HEK293 (cell line): Measurements from ENCODE around the gene PKMYT1.

ENCODE experiments used
- CTCF ChIA-PET: fragments of 350-600 bp; formaldehyde crosslinking; extraction: SDS; loops from one replicate; lab custom pipeline; 2021; ENCODE audit warnings: antibody characterized with exemption; lab: Yijun Ruan, JAX
- POLR2A ChIA-PET: fragments of 300-600 bp; formaldehyde crosslinking; extraction: SDS; loops from one replicate; lab custom pipeline; 2020; ENCODE audit warnings: antibody characterized with exemption, inconsistent platforms; lab: Yijun Ruan, JAX
- H3K27ac ChIP-seq: fragments of 200-500 bp; sonication (Bioruptor generic); 2 replicates; pipeline ENCODE4 v1.5.1; 2014; ENCODE audit warnings: low read depth, low read length, control low read depth, inconsistent platforms; ENCODE audit errors: extremely low read depth
- H3K36me3 ChIP-seq, 2 experiments: fragments of 200-500 bp in 1 of 2; sonication (Bioruptor generic) in 1 of 2; 1 replicate in 1 of 2; 2 replicates in 1 of 2; pipeline ENCODE4 v1.5.1; 2014 to 2017; ENCODE audit warnings: inconsistent platforms in 2 of 2, low read length in 2 of 2; ENCODE audit not compliant: control insufficient read depth in 2 of 2, insufficient read depth in 1 of 2
- H3K4me1 ChIP-seq: fragments of 200-500 bp; sonication (Bioruptor generic); 2 replicates; pipeline ENCODE4 v1.5.1; 2014; ENCODE audit warnings: mild to moderate bottlenecking, low read length, inconsistent platforms; ENCODE audit not compliant: control insufficient read depth, insufficient read depth
- H3K4me3 ChIP-seq: 2 replicates; pipeline ENCODE4 v1.5.1; 2011; ENCODE audit warnings: low read depth, mild to moderate bottlenecking, control low read depth, low read length, moderate library complexity
- H3K9me3 ChIP-seq: fragments of 200-500 bp; sonication (Bioruptor generic); 2 replicates; pipeline ENCODE4 v1.5.1; 2014; ENCODE audit warnings: low read depth, low read length, inconsistent platforms; ENCODE audit not compliant: control insufficient read depth, insufficient read depth
- KLF10 ChIP-seq: fragments of 450-650 bp; IDR thresholded peaks from 2 replicates; pipeline ENCODE4 v1.5.1; 2018; ENCODE audit warnings: missing biosample characterization, mild to moderate bottlenecking, missing genetic modification characterization
- OVOL3 ChIP-seq: fragments of 450-650 bp; formaldehyde crosslinking; IDR thresholded peaks from 2 replicates; pipeline ENCODE4 v1.5.1; 2016; ENCODE audit warnings: missing biosample characterization, missing genetic modification characterization
- ZBTB17 ChIP-seq: fragments of 450-650 bp; formaldehyde crosslinking; IDR thresholded peaks from 2 replicates; pipeline ENCODE4 v1.5.1; 2016; ENCODE audit warnings: missing biosample characterization, missing genetic modification characterization
- ZBTB48 ChIP-seq: fragments of 450-650 bp; formaldehyde crosslinking; IDR thresholded peaks from 2 replicates; pipeline ENCODE4 v1.5.1; 2016; ENCODE audit warnings: missing biosample characterization, missing genetic modification characterization
- ZIC2 ChIP-seq: fragments of 450-650 bp; formaldehyde crosslinking; IDR thresholded peaks from 2 replicates; pipeline ENCODE4 v1.5.1; 2016; ENCODE audit warnings: missing biosample characterization, missing genetic modification characterization
- ZNF202 ChIP-seq: fragments of 450-650 bp; formaldehyde crosslinking; IDR thresholded peaks from 2 replicates; pipeline ENCODE4 v1.5.1; 2016; ENCODE audit warnings: missing biosample characterization, missing genetic modification characterization, borderline replicate concordance
- ZNF24 ChIP-seq: fragments of 450-650 bp; formaldehyde crosslinking; IDR thresholded peaks from 2 replicates; pipeline ENCODE4 v1.5.1; 2016; ENCODE audit warnings: missing biosample characterization, missing genetic modification characterization
- ZNF350 ChIP-seq: fragments of 450-650 bp; formaldehyde crosslinking; IDR thresholded peaks from 2 replicates; pipeline ENCODE4 v1.5.0; 2017; ENCODE audit warnings: missing biosample characterization, mild to moderate bottlenecking, missing genetic modification characterization
- ZNF521 ChIP-seq: fragments of 450-650 bp; formaldehyde crosslinking; IDR thresholded peaks from 2 replicates; pipeline ENCODE4 v1.5.1; 2017; ENCODE audit warnings: missing biosample characterization, mild to moderate bottlenecking, missing genetic modification characterization
- ZNF670 ChIP-seq: fragments of 450-650 bp; formaldehyde crosslinking; IDR thresholded peaks from 2 replicates; pipeline ENCODE4 v1.5.1; 2016; ENCODE audit warnings: missing biosample characterization, missing genetic modification characterization, low read depth
- ZNF701 ChIP-seq: fragments of 450-650 bp; formaldehyde crosslinking; IDR thresholded peaks from 2 replicates; pipeline ENCODE4 v1.5.1; 2016; ENCODE audit warnings: missing biosample characterization, missing genetic modification characterization
- ZNF792 ChIP-seq: fragments of 450-650 bp; formaldehyde crosslinking; IDR thresholded peaks from 2 replicates; pipeline ENCODE4 v1.5.1; 2016; ENCODE audit warnings: missing biosample characterization, missing genetic modification characterization
- ZXDB ChIP-seq: fragments of 450-650 bp; formaldehyde crosslinking; IDR thresholded peaks from 2 replicates; pipeline ENCODE4 v1.5.1; 2016; ENCODE audit warnings: missing biosample characterization, missing genetic modification characterization
- TF ChIP-seq, protein P1 (sequence below): fragments of 450-650 bp; IDR thresholded peaks from 2 replicates; pipeline ENCODE4 v1.5.1; 2018; ENCODE audit warnings: missing biosample characterization, mild to moderate bottlenecking, missing genetic modification characterization
- TF ChIP-seq, protein P2 (sequence below): fragments of 450-650 bp; formaldehyde crosslinking; IDR thresholded peaks from 2 replicates; pipeline ENCODE4 v1.5.1; 2016; ENCODE audit warnings: missing biosample characterization, missing genetic modification characterization, low read depth
- TF ChIP-seq, protein P3 (sequence below): fragments of 450-650 bp; formaldehyde crosslinking; IDR thresholded peaks from 2 replicates; pipeline ENCODE4 v1.5.1; 2016; ENCODE audit warnings: missing biosample characterization, missing genetic modification characterization
- TF ChIP-seq, protein P4 (sequence below): fragments of 450-650 bp; formaldehyde crosslinking; IDR thresholded peaks from 2 replicates; pipeline ENCODE4 v1.5.1; 2017; ENCODE audit warnings: missing biosample characterization, missing genetic modification characterization
- TF ChIP-seq, protein P5 (sequence below): fragments of 450-650 bp; formaldehyde crosslinking; conservative IDR thresholded peaks from 2 replicates; pipeline ENCODE4 v1.5.1; 2016; ENCODE audit warnings: low read depth, missing biosample characterization, missing genetic modification characterization
- TF ChIP-seq, protein P6 (sequence below): fragments of 450-650 bp; formaldehyde crosslinking; IDR thresholded peaks from 2 replicates; pipeline ENCODE4 v1.5.1; 2016; ENCODE audit warnings: missing biosample characterization, missing genetic modification characterization, low read depth

PKMYT1 gene

DNA sequence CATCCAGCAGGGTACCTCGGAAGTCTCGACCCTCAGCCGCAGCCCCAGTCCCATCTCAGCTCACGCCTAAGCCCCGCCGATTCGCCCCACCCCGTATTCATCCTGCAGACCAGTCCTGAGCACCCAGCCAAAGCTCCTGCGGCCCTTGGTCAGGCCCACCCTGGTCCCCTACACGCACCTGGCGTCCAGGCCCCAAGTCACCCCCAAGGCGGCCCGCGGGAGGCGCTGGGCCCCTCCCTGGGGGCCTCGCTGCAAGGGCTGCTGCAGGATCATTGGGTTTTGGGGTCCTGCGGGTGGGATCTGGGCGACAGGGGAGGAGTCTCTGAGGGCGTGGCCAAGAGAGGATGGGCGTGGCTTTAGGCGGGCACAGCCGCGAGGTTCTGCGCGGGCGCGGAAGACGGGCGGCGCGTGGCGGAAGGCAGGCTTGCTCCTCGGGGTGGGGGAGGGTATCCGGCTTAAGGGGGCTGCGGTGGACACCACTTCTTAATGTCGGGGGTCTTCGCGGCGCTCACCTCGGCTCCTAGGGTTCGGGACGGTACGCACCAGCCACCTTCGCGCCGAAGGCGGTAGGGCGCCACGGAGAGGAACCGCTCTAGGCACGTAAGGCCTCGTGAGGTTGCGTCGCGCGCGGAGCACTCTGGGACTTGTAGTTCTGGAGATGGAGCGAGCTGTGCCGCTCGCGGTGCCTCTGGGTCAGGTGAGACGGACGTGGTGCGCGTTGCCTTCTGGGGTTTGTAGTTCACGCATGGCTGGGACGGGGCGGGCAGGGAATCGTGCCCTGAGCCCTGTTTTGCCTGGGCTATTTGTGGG is 43.6 kb upstream of the PKMYT1 start, which contains the start of the genes HCFC1R1 and THOC6 (continued):
- TF ChIP-seq, protein P1, sequence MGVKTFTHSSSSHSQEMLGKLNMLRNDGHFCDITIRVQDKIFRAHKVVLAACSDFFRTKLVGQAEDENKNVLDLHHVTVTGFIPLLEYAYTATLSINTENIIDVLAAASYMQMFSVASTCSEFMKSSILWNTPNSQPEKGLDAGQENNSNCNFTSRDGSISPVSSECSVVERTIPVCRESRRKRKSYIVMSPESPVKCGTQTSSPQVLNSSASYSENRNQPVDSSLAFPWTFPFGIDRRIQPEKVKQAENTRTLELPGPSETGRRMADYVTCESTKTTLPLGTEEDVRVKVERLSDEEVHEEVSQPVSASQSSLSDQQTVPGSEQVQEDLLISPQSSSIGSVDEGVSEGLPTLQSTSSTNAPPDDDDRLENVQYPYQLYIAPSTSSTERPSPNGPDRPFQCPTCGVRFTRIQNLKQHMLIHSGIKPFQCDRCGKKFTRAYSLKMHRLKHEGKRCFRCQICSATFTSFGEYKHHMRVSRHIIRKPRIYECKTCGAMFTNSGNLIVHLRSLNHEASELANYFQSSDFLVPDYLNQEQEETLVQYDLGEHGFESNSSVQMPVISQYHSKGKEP = 0 out of 2 replicates have a peak, but pooled peaks have one; percentile 15
- TF ChIP-seq, protein P2, sequence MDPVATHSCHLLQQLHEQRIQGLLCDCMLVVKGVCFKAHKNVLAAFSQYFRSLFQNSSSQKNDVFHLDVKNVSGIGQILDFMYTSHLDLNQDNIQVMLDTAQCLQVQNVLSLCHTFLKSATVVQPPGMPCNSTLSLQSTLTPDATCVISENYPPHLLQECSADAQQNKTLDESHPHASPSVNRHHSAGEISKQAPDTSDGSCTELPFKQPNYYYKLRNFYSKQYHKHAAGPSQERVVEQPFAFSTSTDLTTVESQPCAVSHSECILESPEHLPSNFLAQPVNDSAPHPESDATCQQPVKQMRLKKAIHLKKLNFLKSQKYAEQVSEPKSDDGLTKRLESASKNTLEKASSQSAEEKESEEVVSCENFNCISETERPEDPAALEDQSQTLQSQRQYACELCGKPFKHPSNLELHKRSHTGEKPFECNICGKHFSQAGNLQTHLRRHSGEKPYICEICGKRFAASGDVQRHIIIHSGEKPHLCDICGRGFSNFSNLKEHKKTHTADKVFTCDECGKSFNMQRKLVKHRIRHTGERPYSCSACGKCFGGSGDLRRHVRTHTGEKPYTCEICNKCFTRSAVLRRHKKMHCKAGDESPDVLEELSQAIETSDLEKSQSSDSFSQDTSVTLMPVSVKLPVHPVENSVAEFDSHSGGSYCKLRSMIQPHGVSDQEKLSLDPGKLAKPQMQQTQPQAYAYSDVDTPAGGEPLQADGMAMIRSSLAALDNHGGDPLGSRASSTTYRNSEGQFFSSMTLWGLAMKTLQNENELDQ = no peak
- no peak for TF ChIP-seq ZNF521 (tag by site-specific recombination)
- TF ChIP-seq ZBTB48 (tag by site-specific recombination) = no peak
- no peak for TF ChIP-seq ZNF202
- TF ChIP-seq, protein P3, sequence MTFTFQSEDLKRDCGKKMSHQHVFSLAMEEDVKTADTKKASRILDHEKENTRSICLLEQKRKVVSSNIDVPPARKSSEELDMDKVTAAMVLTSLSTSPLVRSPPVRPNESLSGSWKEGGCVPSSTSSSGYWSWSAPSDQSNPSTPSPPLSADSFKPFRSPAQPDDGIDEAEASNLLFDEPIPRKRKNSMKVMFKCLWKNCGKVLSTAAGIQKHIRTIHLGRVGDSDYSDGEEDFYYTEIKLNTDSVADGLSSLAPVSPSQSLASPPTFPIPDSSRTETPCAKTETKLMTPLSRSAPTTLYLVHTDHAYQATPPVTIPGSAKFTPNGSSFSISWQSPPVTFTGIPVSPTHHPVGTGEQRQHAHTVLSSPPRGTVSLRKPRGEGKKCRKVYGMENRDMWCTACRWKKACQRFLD (tag by site-specific recombination) = no peak
- TF ChIP-seq, protein P4, sequence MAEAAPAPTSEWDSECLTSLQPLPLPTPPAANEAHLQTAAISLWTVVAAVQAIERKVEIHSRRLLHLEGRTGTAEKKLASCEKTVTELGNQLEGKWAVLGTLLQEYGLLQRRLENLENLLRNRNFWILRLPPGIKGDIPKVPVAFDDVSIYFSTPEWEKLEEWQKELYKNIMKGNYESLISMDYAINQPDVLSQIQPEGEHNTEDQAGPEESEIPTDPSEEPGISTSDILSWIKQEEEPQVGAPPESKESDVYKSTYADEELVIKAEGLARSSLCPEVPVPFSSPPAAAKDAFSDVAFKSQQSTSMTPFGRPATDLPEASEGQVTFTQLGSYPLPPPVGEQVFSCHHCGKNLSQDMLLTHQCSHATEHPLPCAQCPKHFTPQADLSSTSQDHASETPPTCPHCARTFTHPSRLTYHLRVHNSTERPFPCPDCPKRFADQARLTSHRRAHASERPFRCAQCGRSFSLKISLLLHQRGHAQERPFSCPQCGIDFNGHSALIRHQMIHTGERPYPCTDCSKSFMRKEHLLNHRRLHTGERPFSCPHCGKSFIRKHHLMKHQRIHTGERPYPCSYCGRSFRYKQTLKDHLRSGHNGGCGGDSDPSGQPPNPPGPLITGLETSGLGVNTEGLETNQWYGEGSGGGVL (tag by site-specific recombination) = no peak
- TF ChIP-seq, protein P5, sequence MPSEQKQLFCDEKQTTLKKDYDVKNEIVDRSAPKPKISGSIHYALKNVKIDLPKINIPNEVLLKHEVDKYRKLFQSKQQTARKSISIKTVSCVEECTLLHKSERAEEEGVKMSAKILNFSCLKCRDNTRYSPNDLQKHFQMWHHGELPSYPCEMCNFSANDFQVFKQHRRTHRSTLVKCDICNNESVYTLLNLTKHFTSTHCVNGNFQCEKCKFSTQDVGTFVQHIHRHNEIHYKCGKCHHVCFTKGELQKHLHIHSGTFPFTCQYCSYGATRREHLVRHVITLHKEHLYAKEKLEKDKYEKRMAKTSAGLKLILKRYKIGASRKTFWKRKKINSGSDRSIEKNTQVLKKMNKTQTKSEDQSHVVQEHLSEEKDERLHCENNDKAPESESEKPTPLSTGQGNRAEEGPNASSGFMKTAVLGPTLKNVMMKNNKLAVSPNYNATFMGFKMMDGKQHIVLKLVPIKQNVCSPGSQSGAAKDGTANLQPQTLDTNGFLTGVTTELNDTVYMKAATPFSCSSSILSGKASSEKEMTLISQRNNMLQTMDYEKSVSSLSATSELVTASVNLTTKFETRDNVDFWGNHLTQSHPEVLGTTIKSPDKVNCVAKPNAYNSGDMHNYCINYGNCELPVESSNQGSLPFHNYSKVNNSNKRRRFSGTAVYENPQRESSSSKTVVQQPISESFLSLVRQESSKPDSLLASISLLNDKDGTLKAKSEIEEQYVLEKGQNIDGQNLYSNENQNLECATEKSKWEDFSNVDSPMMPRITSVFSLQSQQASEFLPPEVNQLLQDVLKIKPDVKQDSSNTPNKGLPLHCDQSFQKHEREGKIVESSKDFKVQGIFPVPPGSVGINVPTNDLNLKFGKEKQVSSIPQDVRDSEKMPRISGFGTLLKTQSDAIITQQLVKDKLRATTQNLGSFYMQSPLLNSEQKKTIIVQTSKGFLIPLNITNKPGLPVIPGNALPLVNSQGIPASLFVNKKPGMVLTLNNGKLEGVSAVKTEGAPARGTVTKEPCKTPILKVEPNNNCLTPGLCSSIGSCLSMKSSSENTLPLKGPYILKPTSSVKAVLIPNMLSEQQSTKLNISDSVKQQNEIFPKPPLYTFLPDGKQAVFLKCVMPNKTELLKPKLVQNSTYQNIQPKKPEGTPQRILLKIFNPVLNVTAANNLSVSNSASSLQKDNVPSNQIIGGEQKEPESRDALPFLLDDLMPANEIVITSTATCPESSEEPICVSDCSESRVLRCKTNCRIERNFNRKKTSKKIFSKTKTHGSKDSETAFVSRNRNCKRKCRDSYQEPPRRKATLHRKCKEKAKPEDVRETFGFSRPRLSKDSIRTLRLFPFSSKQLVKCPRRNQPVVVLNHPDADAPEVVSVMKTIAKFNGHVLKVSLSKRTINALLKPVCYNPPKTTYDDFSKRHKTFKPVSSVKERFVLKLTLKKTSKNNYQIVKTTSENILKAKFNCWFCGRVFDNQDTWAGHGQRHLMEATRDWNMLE = no peak

DNA sequence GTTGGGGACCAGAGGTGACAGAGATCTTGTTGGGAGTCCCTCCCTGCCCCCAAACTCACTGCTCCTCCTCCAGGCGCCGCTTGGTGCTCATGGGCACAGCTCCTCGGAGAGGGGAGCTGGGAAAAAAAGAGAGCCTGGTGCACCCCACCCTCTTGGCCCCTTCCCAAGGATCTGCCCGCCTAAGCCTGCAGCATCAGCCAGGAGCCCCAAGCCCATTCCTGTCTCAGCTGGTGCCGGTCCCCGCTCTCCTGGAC is 43.1 kb upstream of the PKMYT1 start:
- H3K4me3 ChIP-seq = peak overlapping the region; percentile 72
- H3K9me3 ChIP-seq = no peaks in the 10 kb centered on the region
- peaks cover 25% of the 10 kb centered on the region for H3K4me1 ChIP-seq
- H3K27ac ChIP-seq = peak overlapping the region; percentile 85; the same call in 1 of the 2 replicates
- ChIA-PET CTCF (interaction anchor here (0.6 to 4.1 kb wide), 4 partner anchors 8 to 1922 kb away, joined by 3 to 41 read pairs (median 4); no protein-coding TSS in a partner anchor), POLR2A (interaction anchor here (0.6 to 11.9 kb wide), 11 partner anchors 9 to 488 kb away, joined by 3 to 247 read pairs (median 4); partner anchors contain the start of gene PKMYT1)
- H3K36me3 ChIP-seq = peaks cover 0 to 22% of the 10 kb centered on the region in 2 experiments; a peak in 1 of 3 replicates
- TF ChIP-seq OVOL3 (tag by site-specific recombination) = no peak
- no peak for TF ChIP-seq ZNF24 (tag by site-specific recombination)
- TF ChIP-seq ZBTB17 (tag by site-specific recombination) = no peak
- 0 out of 2 replicates have a peak, but pooled peaks have one; percentile 2 for TF ChIP-seq ZIC2 (tag by site-specific recombination)
- TF ChIP-seq, protein P6, sequence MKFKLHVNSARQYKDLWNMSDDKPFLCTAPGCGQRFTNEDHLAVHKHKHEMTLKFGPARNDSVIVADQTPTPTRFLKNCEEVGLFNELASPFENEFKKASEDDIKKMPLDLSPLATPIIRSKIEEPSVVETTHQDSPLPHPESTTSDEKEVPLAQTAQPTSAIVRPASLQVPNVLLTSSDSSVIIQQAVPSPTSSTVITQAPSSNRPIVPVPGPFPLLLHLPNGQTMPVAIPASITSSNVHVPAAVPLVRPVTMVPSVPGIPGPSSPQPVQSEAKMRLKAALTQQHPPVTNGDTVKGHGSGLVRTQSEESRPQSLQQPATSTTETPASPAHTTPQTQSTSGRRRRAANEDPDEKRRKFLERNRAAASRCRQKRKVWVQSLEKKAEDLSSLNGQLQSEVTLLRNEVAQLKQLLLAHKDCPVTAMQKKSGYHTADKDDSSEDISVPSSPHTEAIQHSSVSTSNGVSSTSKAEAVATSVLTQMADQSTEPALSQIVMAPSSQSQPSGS = no peak
- 0 out of 2 replicates have a peak, but pooled peaks have one; percentile 0 for TF ChIP-seq ZXDB (tag by site-specific recombination)
- TF ChIP-seq ZNF350 (tag by site-specific recombination) = no peak
- no peak for TF ChIP-seq KLF10 (tag by site-specific recombination)
- no peak for TF ChIP-seq ZNF792
- TF ChIP-seq ZNF670 (tag by site-specific recombination) = no peak
- no peak for TF ChIP-seq ZNF701 (tag by site-specific recombination)
- TF ChIP-seq, protein P4 (tag by site-specific recombination) = no peak; the same call in 1 of the 2 replicates
